Measurements from ENCODE around the gene GCNT3.

The GCNT3 gene

GRCh38 chr15:59590027-59590426, 21.6 kb upstream of the GCNT3 start:
- peaks cover 15 to 31% of the 10 kb centered on the region in 2 donors for H3K4me1 ChIP-seq (ENCODE audit: control insufficient read depth in 2 of 2, insufficient read depth in 2 of 2, low read length in 2 of 2)
- H3K4me3 ChIP-seq (ENCODE audit: low read length in 2 of 2), result no peak overlapping the region
- no peaks in the 10 kb centered on the region for H3K9me3 ChIP-seq (ENCODE audit: control insufficient read depth in 2 of 2, low read length in 2 of 2)
- no peak overlapping the region for H3K27ac ChIP-seq (ENCODE audit: low read depth in 2 of 2, low read length in 2 of 2)
- H3K36me3 ChIP-seq (ENCODE audit: control insufficient read depth in 2 of 2, insufficient read depth in 2 of 2, low read length in 2 of 2), result no peaks in the 10 kb centered on the region
- H3K27me3 ChIP-seq (ENCODE audit: control insufficient read depth in 2 of 2, insufficient read depth in 2 of 2, low read length in 2 of 2), result no peaks in the 10 kb centered on the region
- H3K9ac ChIP-seq (ENCODE audit: low read depth in 1 of 2, low read length in 2 of 2), result no peak overlapping the region

- Histone ChIP-seq H3K27me3 (ENCODE audit: control insufficient read depth in 2 of 2, insufficient read depth in 2 of 2, low read length in 2 of 2) (no peaks in the 10 kb centered on the region), H3K4me3 (ENCODE audit: low read length in 2 of 2) (no peak overlapping the region), H3K4me1 (ENCODE audit: control insufficient read depth in 2 of 2, insufficient read depth in 2 of 2, low read length in 2 of 2) (peaks cover 27 to 44% of the 10 kb centered on the region in 2 donors), H3K27ac (ENCODE audit: low read depth in 2 of 2, low read length in 2 of 2) (peak overlapping the region; percentile 86 to 89), H3K9ac (ENCODE audit: low read depth in 1 of 2, low read length in 2 of 2) (peak overlapping the region; percentile 23 to 41), H3K9me3 (ENCODE audit: control insufficient read depth in 2 of 2, low read length in 2 of 2) (no peaks in the 10 kb centered on the region), H3K36me3 (ENCODE audit: control insufficient read depth in 2 of 2, insufficient read depth in 2 of 2, low read length in 2 of 2) (no peaks in the 10 kb centered on the region)
Measured at GRCh38 chr15:59591356-59591755, 20.2 kb upstream of the GCNT3 start.

- H3K9me3 ChIP-seq (ENCODE audit: control insufficient read depth in 2 of 2, low read length in 2 of 2), result no peaks in the 10 kb centered on the region
- H3K4me3 ChIP-seq (ENCODE audit: low read length in 2 of 2), result peak overlapping the region in 1 of 2 donors; percentile 57
- H3K4me1 ChIP-seq (ENCODE audit: control insufficient read depth in 2 of 2, insufficient read depth in 2 of 2, low read length in 2 of 2), result peaks cover 24 to 48% of the 10 kb centered on the region in 2 donors
- peak overlapping the region; percentile 97 to 99 for H3K27ac ChIP-seq (ENCODE audit: low read depth in 2 of 2, low read length in 2 of 2)
- H3K36me3 ChIP-seq (ENCODE audit: control insufficient read depth in 2 of 2, insufficient read depth in 2 of 2, low read length in 2 of 2), result no peaks in the 10 kb centered on the region
- H3K27me3 ChIP-seq (ENCODE audit: control insufficient read depth in 2 of 2, insufficient read depth in 2 of 2, low read length in 2 of 2), result no peaks in the 10 kb centered on the region
- peak overlapping the region; percentile 79 to 80 for H3K9ac ChIP-seq (ENCODE audit: low read depth in 1 of 2, low read length in 2 of 2)
Measured at GRCh38 chr15:59594493-59594942, 17.1 kb upstream of the GCNT3 start.

GRCh38 chr15:59594991-59595390, 16.6 kb upstream of the GCNT3 start:
- H3K4me3 ChIP-seq (ENCODE audit: low read length in 2 of 2), result peak overlapping the region in 1 of 2 donors; percentile 57
- peak overlapping the region; percentile 97 to 99 for H3K27ac ChIP-seq (ENCODE audit: low read depth in 2 of 2, low read length in 2 of 2)
- H3K9me3 ChIP-seq (ENCODE audit: control insufficient read depth in 2 of 2, low read length in 2 of 2), result no peaks in the 10 kb centered on the region
- H3K36me3 ChIP-seq (ENCODE audit: control insufficient read depth in 2 of 2, insufficient read depth in 2 of 2, low read length in 2 of 2), result no peaks in the 10 kb centered on the region
- no peaks in the 10 kb centered on the region for H3K27me3 ChIP-seq (ENCODE audit: control insufficient read depth in 2 of 2, insufficient read depth in 2 of 2, low read length in 2 of 2)
- peaks cover 24 to 48% of the 10 kb centered on the region in 2 donors for H3K4me1 ChIP-seq (ENCODE audit: control insufficient read depth in 2 of 2, insufficient read depth in 2 of 2, low read length in 2 of 2)
- peak overlapping the region; percentile 79 to 80 for H3K9ac ChIP-seq (ENCODE audit: low read depth in 1 of 2, low read length in 2 of 2)

- H3K4me1 ChIP-seq (ENCODE audit: control insufficient read depth in 2 of 2, insufficient read depth in 2 of 2, low read length in 2 of 2), result peaks cover 24 to 48% of the 10 kb centered on the region in 2 donors
- H3K36me3 ChIP-seq (ENCODE audit: control insufficient read depth in 2 of 2, insufficient read depth in 2 of 2, low read length in 2 of 2), result no peaks in the 10 kb centered on the region
- peak overlapping the region; percentile 63 to 80 for H3K9ac ChIP-seq (ENCODE audit: low read depth in 1 of 2, low read length in 2 of 2)
- H3K4me3 ChIP-seq (ENCODE audit: low read length in 2 of 2), result peak overlapping the region; percentile 23 to 42
- H3K9me3 ChIP-seq (ENCODE audit: control insufficient read depth in 2 of 2, low read length in 2 of 2), result no peaks in the 10 kb centered on the region
- peak overlapping the region; percentile 97 to 99 for H3K27ac ChIP-seq (ENCODE audit: low read depth in 2 of 2, low read length in 2 of 2)
- no peaks in the 10 kb centered on the region for H3K27me3 ChIP-seq (ENCODE audit: control insufficient read depth in 2 of 2, insufficient read depth in 2 of 2, low read length in 2 of 2)
Measured at GRCh38 chr15:59595434-59595915, 16.1 kb upstream of the GCNT3 start.

- Histone ChIP-seq H3K27ac (ENCODE audit: low read depth in 2 of 2, low read length in 2 of 2) (peak overlapping the region; percentile 97 to 99), H3K9ac (ENCODE audit: low read depth in 1 of 2, low read length in 2 of 2) (peak overlapping the region in 1 of 2 donors; percentile 64), H3K27me3 (ENCODE audit: control insufficient read depth in 2 of 2, insufficient read depth in 2 of 2, low read length in 2 of 2) (no peaks in the 10 kb centered on the region)
Measured at GRCh38 chr15:59596640-59597039, 14.9 kb upstream of the GCNT3 start.

GRCh38 chr15:59598461-59598860, 13.1 kb upstream of the GCNT3 start:
- no peak overlapping the region for H3K27ac ChIP-seq (ENCODE audit: low read depth in 2 of 2, low read length in 2 of 2)
- H3K4me3 ChIP-seq (ENCODE audit: low read length in 2 of 2), result no peak overlapping the region
- no peak overlapping the region for H3K9ac ChIP-seq (ENCODE audit: low read depth in 1 of 2, low read length in 2 of 2)
- no peaks in the 10 kb centered on the region for H3K27me3 ChIP-seq (ENCODE audit: control insufficient read depth in 2 of 2, insufficient read depth in 2 of 2, low read length in 2 of 2)
- peaks cover 19 to 36% of the 10 kb centered on the region in 2 donors for H3K4me1 ChIP-seq (ENCODE audit: control insufficient read depth in 2 of 2, insufficient read depth in 2 of 2, low read length in 2 of 2)
- peaks cover 0 to 3% of the 10 kb centered on the region in 2 donors for H3K9me3 ChIP-seq (ENCODE audit: control insufficient read depth in 2 of 2, low read length in 2 of 2)
- H3K36me3 ChIP-seq (ENCODE audit: control insufficient read depth in 2 of 2, insufficient read depth in 2 of 2, low read length in 2 of 2), result no peaks in the 10 kb centered on the region

More at GRCh38 chr15:59596640-59597039, 14.9 kb upstream of the GCNT3 start:
- Histone ChIP-seq H3K36me3 (ENCODE audit: control insufficient read depth in 2 of 2, insufficient read depth in 2 of 2, low read length in 2 of 2) (no peaks in the 10 kb centered on the region), H3K4me3 (ENCODE audit: low read length in 2 of 2) (no peak overlapping the region), H3K4me1 (ENCODE audit: control insufficient read depth in 2 of 2, insufficient read depth in 2 of 2, low read length in 2 of 2) (peaks cover 19 to 40% of the 10 kb centered on the region in 2 donors), H3K9me3 (ENCODE audit: control insufficient read depth in 2 of 2, low read length in 2 of 2) (peaks cover 0 to 3% of the 10 kb centered on the region in 2 donors)

GRCh38 chr15:59605994-59606393, 5.6 kb upstream of the GCNT3 start:
- Histone ChIP-seq H3K27ac (ENCODE audit: low read depth in 2 of 2, low read length in 2 of 2) (no peak overlapping the region), H3K27me3 (ENCODE audit: control insufficient read depth in 2 of 2, insufficient read depth in 2 of 2, low read length in 2 of 2) (no peaks in the 10 kb centered on the region)

GRCh38 chr15:59609730-59610712, 1.6 kb upstream of the GCNT3 start:
- Histone ChIP-seq H3K9me3 (ENCODE audit: control insufficient read depth in 2 of 2, low read length in 2 of 2) (no peaks in the 10 kb centered on the region), H3K4me3 (ENCODE audit: low read length in 2 of 2) (no peak overlapping the region), H3K27ac (ENCODE audit: low read depth in 2 of 2, low read length in 2 of 2) (peak overlapping the region; percentile 53 to 58), H3K9ac (ENCODE audit: low read depth in 1 of 2, low read length in 2 of 2) (no peak overlapping the region), H3K36me3 (ENCODE audit: control insufficient read depth in 2 of 2, insufficient read depth in 2 of 2, low read length in 2 of 2) (no peaks in the 10 kb centered on the region), H3K27me3 (ENCODE audit: control insufficient read depth in 2 of 2, insufficient read depth in 2 of 2, low read length in 2 of 2) (no peaks in the 10 kb centered on the region), H3K4me1 (ENCODE audit: control insufficient read depth in 2 of 2, insufficient read depth in 2 of 2, low read length in 2 of 2) (peaks cover 4 to 13% of the 10 kb centered on the region in 2 donors)

More at GRCh38 chr15:59605994-59606393, 5.6 kb upstream of the GCNT3 start:
- Histone ChIP-seq H3K36me3 (ENCODE audit: control insufficient read depth in 2 of 2, insufficient read depth in 2 of 2, low read length in 2 of 2) (no peaks in the 10 kb centered on the region), H3K4me3 (ENCODE audit: low read length in 2 of 2) (no peak overlapping the region), H3K9ac (ENCODE audit: low read depth in 1 of 2, low read length in 2 of 2) (no peak overlapping the region), H3K4me1 (ENCODE audit: control insufficient read depth in 2 of 2, insufficient read depth in 2 of 2, low read length in 2 of 2) (peaks cover 0 to 7% of the 10 kb centered on the region in 2 donors), H3K9me3 (ENCODE audit: control insufficient read depth in 2 of 2, low read length in 2 of 2) (peaks cover 5 to 6% of the 10 kb centered on the region in 2 donors)

- Histone ChIP-seq H3K4me1 (ENCODE audit: control insufficient read depth in 2 of 2, insufficient read depth in 2 of 2, low read length in 2 of 2) (peaks cover 7 to 16% of the 10 kb centered on the region in 2 donors), H3K9me3 (ENCODE audit: control insufficient read depth in 2 of 2, low read length in 2 of 2) (no peaks in the 10 kb centered on the region), H3K9ac (ENCODE audit: low read depth in 1 of 2, low read length in 2 of 2) (peak overlapping the region in 1 of 2 donors; percentile 33), H3K27me3 (ENCODE audit: control insufficient read depth in 2 of 2, insufficient read depth in 2 of 2, low read length in 2 of 2) (peaks cover 0 to 2% of the 10 kb centered on the region in 2 donors), H3K27ac (ENCODE audit: low read depth in 2 of 2, low read length in 2 of 2) (peak overlapping the region; percentile 64 to 93), H3K4me3 (ENCODE audit: low read length in 2 of 2) (peak overlapping the region; percentile 36 to 56), H3K36me3 (ENCODE audit: control insufficient read depth in 2 of 2, insufficient read depth in 2 of 2, low read length in 2 of 2) (peaks cover 7% of the 10 kb centered on the region in 2 donors)
Measured at GRCh38 chr15:59614153-59614552, 2.6 kb downstream of the GCNT3 start.

All from mucosa of rectum (tissue), 2 donors.